Measurements from ENCODE around the gene KDM4C. TPM values are rescaled to one million over a fixed set of nuclear protein-coding genes. Genes with fewer than 3 reads are reported as not detected.

Gene KDM4C
- total and polyA plus RNA-seq, 2 donors (not counting 1 experiment from before 2014, with no cell fraction given) = 49.7 to 141 TPM

DNA sequence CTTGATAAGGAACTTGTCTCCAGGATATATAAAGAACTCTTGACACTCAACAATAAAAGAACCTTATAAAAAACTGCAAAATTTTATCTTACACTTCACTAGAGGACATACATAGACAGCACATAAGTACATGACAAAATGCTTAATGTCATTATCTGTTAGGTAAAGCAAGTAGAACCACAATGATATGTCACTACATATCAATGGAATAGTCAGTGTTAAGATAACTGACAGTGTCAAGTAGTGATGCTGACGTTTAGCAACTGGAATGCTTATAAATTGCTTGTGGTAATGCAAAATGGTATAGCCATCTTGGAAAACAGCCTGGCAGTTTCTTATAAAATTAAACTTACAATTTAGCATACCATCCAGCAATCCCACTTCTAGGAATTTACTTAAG, 314.1 kb downstream of the KDM4C start:
- no peaks in the 10 kb centered on the region for H3K9me3 ChIP-seq (ENCODE audit: control extremely low read depth in 1 of 3, control insufficient read depth in 2 of 3, insufficient read depth in 1 of 3, low read length in 2 of 3)
- no peaks in the 10 kb centered on the region for H3K27me3 ChIP-seq (replicated peaks in 1 of 4; ENCODE audit: control extremely low read depth in 1 of 4, control insufficient read depth in 3 of 4, insufficient read depth in 4 of 4, low read length in 3 of 4)
- H3K9me3 Mint-ChIP-seq (ENCODE audit: insufficient read depth) = no peaks in the 10 kb centered on the region
- H2AFZ ChIP-seq (ENCODE audit: insufficient read depth, low read depth, low read length, poor library complexity, severe bottlenecking) = no peak overlapping the region
- no peak for TF ChIP-seq EZH2 (IDR thresholded peaks at IDR 0.05; ENCODE audit: borderline replicate concordance, insufficient read depth, low read depth, low read length, poor library complexity, severe bottlenecking)
- TF ChIP-seq, protein P1, sequence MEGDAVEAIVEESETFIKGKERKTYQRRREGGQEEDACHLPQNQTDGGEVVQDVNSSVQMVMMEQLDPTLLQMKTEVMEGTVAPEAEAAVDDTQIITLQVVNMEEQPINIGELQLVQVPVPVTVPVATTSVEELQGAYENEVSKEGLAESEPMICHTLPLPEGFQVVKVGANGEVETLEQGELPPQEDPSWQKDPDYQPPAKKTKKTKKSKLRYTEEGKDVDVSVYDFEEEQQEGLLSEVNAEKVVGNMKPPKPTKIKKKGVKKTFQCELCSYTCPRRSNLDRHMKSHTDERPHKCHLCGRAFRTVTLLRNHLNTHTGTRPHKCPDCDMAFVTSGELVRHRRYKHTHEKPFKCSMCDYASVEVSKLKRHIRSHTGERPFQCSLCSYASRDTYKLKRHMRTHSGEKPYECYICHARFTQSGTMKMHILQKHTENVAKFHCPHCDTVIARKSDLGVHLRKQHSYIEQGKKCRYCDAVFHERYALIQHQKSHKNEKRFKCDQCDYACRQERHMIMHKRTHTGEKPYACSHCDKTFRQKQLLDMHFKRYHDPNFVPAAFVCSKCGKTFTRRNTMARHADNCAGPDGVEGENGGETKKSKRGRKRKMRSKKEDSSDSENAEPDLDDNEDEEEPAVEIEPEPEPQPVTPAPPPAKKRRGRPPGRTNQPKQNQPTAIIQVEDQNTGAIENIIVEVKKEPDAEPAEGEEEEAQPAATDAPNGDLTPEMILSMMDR (IDR thresholded peaks at IDR 0.05) = no peak
- DNase-seq (no peak), ATAC-seq (ENCODE audit: low read depth) (no peak)
- H3K4me1 Mint-ChIP-seq = no peaks in the 10 kb centered on the region
- H3K9ac ChIP-seq (ENCODE audit: low read length) = no peak overlapping the region
- no peak overlapping the region for H3K4me3 ChIP-seq (ENCODE audit: control extremely low read depth in 1 of 5, extremely low read depth in 1 of 5, insufficient read depth in 1 of 5, low read depth in 2 of 5, low read length in 4 of 5)
- H3K79me2 ChIP-seq (ENCODE audit: control insufficient read depth, insufficient read depth, low read length) = no peaks in the 10 kb centered on the region
- no peak overlapping the region for H3K27ac ChIP-seq (ENCODE audit: low read length in 2 of 2)
- no peak overlapping the region for H3K4me2 ChIP-seq (replicated peaks; ENCODE audit: low read depth, low read length, poor library complexity, severe bottlenecking)
- ChIA-PET POLR2A (no interaction called here), CTCF (no interaction called here)
- no peak overlapping the region for H3K4me3 Mint-ChIP-seq
- no peak overlapping the region for H3K27ac Mint-ChIP-seq
- no peaks in the 10 kb centered on the region for H3K4me1 ChIP-seq (ENCODE audit: control insufficient read depth in 2 of 2, insufficient read depth in 2 of 2, low read length in 2 of 2)
- intact Hi-C loops (cut with micrococcal nuclease) = no loop called here
- WGBS (ENCODE audit: insufficient coverage) = no CpG with 5 or more reads among the region's 1 CpG
- no peaks in the 10 kb centered on the region for H4K20me1 ChIP-seq (ENCODE audit: control insufficient read depth, insufficient read depth, low read length, poor library complexity, severe bottlenecking)
- peaks cover 10 to 34% of the 10 kb centered on the region in 2 experiments for H3K36me3 ChIP-seq (replicated peaks in 1 of 2; ENCODE audit: control extremely low read depth in 1 of 2, control insufficient read depth in 1 of 2, extremely low read depth in 1 of 2, insufficient read depth in 2 of 2, low read length in 1 of 2)
- H3K27me3 Mint-ChIP-seq = no peaks in the 10 kb centered on the region

DNA sequence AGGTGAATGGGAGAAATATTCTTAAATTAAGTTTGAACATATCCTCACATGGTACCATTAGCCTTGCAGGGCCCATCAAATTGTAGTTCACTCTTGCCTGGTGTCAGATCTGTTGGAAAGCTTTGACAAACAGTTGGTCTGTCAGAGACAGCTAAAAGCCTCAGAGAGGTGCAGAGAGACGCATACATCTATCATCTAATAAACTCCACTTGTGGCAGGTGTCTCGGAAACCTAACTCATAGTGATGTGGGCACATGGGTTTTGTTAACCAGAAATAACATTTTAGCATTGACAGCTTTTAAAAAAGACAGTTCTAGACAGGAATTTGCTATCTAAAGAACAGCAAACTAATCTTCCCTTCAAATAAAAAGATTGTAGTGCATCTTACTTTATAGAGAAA, 315.9 kb downstream of the KDM4C start:
- H3K9ac ChIP-seq (ENCODE audit: low read length) = no peak overlapping the region
- DNase-seq (no peak), ATAC-seq (ENCODE audit: low read depth) (no peak)
- intact Hi-C loops (cut with micrococcal nuclease) = no loop called here
- no peaks in the 10 kb centered on the region for H3K9me3 ChIP-seq (ENCODE audit: control extremely low read depth in 1 of 3, control insufficient read depth in 2 of 3, insufficient read depth in 1 of 3, low read length in 2 of 3)
- TF ChIP-seq, protein P1 (IDR thresholded peaks at IDR 0.05) = no peak
- TF ChIP-seq EZH2 (IDR thresholded peaks at IDR 0.05; ENCODE audit: borderline replicate concordance, insufficient read depth, low read depth, low read length, poor library complexity, severe bottlenecking) = no peak
- H3K79me2 ChIP-seq (ENCODE audit: control insufficient read depth, insufficient read depth, low read length) = no peaks in the 10 kb centered on the region
- Mint-ChIP-seq H3K27ac (no peak overlapping the region), H3K4me1 (no peaks in the 10 kb centered on the region), H3K9me3 (ENCODE audit: insufficient read depth) (no peaks in the 10 kb centered on the region), H3K27me3 (no peaks in the 10 kb centered on the region), H3K4me3 (no peak overlapping the region)
- H2AFZ ChIP-seq (ENCODE audit: insufficient read depth, low read depth, low read length, poor library complexity, severe bottlenecking) = no peak overlapping the region
- H3K36me3 ChIP-seq (replicated peaks in 1 of 2; ENCODE audit: control extremely low read depth in 1 of 2, control insufficient read depth in 1 of 2, extremely low read depth in 1 of 2, insufficient read depth in 2 of 2, low read length in 1 of 2) = peaks cover 10 to 42% of the 10 kb centered on the region in 2 experiments
- no peak overlapping the region for H3K4me3 ChIP-seq (ENCODE audit: control extremely low read depth in 1 of 5, extremely low read depth in 1 of 5, insufficient read depth in 1 of 5, low read depth in 2 of 5, low read length in 4 of 5)
- H3K27ac ChIP-seq (ENCODE audit: low read length in 2 of 2) = no peak overlapping the region
- no peaks in the 10 kb centered on the region for H3K4me1 ChIP-seq (ENCODE audit: control insufficient read depth in 2 of 2, insufficient read depth in 2 of 2, low read length in 2 of 2)
- WGBS (ENCODE audit: insufficient coverage) = no CpG with 5 or more reads among the region's 2 CpGs
- H4K20me1 ChIP-seq (ENCODE audit: control insufficient read depth, insufficient read depth, low read length, poor library complexity, severe bottlenecking) = no peaks in the 10 kb centered on the region
- ChIA-PET CTCF (interaction anchor here (0.7 kb wide), 1 partner anchor 50 kb away, joined by 3 read pairs; no protein-coding TSS in a partner anchor), POLR2A (no interaction called here)
- H3K4me2 ChIP-seq (replicated peaks; ENCODE audit: low read depth, low read length, poor library complexity, severe bottlenecking) = no peak overlapping the region
- H3K27me3 ChIP-seq (replicated peaks in 1 of 4; ENCODE audit: control extremely low read depth in 1 of 4, control insufficient read depth in 3 of 4, insufficient read depth in 4 of 4, low read length in 3 of 4) = no peaks in the 10 kb centered on the region
